ENCODE measurements around the gene MUC5AC.
"Not testable (repeated sequence)": the region's sequence is repeated elsewhere in the genome, so short reads cannot be mapped to it uniquely, and the experiment has no call there.

The MUC5AC gene

GRCh38 chr11:1237128-1237580 is 79.4 kb downstream of the MUC5AC start:
- DNase-seq (ENCODE audit: low read depth), result no peak

DNA sequence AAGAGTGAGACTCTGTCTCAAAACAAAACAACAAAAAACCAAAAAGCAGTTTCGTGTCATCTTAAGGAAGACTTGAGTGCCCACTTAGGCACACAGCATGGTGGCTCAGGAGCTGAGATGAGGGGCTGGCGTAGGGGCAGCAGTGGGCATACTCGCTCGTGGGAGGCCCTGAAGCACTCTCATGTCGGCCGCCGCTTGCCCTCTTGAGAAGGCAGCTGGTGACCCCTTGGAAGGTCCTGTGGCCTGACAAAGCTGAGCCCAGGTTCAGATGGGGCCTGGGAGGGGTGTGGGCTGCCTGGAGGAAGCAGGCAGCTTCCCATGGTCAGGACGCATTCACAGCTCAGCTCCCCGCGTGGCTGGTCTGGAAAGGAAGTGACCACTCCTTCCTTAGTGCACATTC is 80.1 kb downstream of the MUC5AC start:
- no peak for DNase-seq (ENCODE audit: low read depth)

DNA sequence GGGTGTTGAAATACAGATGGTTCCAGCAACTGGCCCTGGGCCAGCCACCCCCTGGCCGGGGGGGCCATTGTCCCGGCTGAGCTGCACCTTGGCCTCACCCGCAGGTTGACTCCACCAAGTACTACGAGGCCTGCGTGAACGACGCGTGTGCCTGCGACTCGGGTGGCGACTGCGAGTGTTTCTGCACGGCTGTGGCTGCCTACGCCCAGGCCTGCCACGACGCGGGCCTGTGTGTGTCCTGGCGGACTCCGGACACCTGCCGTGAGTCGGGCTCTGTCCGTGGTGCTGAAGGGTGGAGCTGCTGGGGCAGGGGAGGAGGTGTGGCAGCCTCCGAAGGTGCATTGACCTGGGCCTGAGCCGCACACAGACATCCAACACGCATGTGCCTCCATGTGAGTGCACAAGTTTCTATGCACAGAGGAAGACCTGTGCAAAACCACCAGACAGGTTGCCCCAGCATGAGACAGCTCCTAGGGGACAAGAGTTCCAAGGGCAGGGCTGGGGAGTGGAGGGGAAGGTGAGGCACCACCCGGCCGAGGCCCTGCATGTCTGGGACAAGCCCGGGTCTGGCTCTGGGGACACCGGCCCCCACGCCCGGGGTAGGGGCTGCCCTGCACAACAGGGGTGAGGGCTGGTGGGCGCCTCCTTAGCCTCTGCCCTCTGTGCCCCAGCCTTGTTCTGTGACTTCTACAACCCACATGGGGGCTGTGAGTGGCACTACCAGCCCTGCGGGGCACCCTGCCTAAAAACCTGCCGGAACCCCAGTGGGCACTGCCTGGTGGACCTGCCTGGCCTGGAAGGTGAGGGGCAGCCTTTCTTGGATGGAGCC is 81.2 kb downstream of the MUC5AC start:
- DNase-seq (ENCODE audit: low read depth), result no peak

- no peak for DNase-seq (ENCODE audit: low read depth)
Observed at GRCh38 chr11:1239596-1240205, 81.9 kb downstream of the MUC5AC start.

DNA sequence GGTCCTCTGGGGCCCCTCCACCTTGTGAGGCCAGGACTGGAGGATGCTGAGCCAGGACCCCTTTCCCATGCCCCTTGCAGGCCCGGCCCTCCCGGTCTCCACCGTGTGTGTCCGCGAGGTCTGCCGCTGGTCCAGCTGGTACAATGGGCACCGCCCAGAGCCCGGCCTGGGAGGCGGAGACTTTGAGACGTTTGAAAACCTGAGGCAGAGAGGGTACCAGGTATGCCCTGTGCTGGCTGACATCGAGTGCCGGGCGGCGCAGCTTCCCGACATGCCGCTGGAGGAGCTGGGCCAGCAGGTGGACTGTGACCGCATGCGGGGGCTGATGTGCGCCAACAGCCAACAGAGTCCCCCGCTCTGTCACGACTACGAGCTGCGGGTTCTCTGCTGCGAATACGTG is 83.0 kb downstream of the MUC5AC start:
- DNase-seq (ENCODE audit: low read depth), result no peak

DNA sequence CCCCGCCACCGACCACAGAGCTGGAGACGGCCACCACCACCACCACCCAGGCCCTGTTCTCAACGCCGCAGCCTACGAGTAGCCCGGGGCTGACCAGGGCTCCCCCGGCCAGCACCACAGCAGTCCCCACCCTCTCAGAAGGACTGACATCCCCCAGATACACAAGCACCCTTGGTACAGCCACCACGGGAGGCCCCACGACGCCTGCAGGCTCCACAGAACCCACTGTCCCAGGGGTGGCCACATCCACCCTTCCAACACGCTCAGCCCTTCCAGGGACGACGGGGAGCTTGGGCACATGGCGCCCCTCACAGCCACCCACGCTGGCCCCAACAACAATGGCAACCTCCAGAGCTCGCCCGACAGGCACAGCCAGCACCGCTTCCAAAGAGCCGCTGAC is 84.0 kb downstream of the MUC5AC start:
- no peak for DNase-seq (ENCODE audit: low read depth)

DNA sequence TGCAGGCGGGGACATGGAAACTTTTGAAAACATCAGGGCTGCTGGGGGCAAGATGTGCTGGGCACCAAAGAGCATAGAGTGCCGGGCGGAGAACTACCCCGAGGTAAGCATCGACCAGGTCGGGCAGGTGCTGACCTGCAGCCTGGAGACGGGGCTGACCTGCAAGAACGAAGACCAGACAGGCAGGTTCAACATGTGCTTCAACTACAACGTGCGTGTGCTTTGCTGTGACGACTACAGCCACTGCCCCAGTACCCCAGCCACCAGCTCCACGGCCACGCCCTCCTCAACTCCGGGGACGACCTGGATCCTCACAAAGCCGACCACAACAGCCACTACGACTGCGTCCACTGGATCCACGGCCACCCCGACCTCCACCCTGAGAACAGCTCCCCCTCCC is 84.5 kb downstream of the MUC5AC start:
- no peak for DNase-seq (ENCODE audit: low read depth)

GRCh38 chr11:1242751-1243150 is 85.0 kb downstream of the MUC5AC start:
- DNase-seq (ENCODE audit: low read depth), result not testable (repeated sequence)

- not testable (repeated sequence) for DNase-seq (ENCODE audit: low read depth)
Observed at GRCh38 chr11:1243521-1243920, 85.8 kb downstream of the MUC5AC start.

DNA sequence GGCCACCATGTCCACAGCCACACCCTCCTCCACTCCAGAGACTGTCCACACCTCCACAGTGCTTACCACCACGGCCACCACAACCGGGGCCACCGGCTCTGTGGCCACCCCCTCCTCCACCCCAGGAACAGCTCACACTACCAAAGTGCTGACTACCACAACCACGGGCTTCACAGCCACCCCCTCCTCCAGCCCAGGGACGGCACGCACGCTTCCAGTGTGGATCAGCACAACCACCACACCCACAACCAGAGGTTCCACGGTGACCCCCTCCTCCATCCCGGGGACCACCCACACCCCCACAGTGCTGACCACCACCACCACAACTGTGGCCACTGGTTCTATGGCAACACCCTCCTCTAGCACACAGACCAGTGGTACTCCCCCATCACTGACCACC is 86.8 kb downstream of the MUC5AC start:
- DNase-seq (ENCODE audit: low read depth), result not testable (repeated sequence)

GRCh38 chr11:1245717-1246116 is 88.0 kb downstream of the MUC5AC start:
- DNase-seq (ENCODE audit: low read depth), result not testable (repeated sequence)

DNA sequence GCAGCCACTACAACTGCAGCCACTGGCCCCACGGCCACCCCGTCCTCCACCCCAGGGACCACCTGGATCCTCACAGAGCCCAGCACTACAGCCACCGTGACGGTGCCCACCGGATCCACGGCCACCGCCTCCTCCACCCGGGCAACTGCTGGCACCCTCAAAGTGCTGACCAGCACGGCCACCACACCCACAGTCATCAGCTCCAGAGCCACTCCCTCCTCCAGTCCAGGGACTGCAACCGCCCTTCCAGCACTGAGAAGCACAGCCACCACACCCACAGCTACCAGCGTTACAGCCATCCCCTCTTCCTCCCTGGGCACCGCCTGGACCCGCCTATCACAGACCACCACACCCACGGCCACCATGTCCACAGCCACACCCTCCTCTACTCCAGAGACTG is 88.5 kb downstream of the MUC5AC start:
- not testable (repeated sequence) for DNase-seq (ENCODE audit: low read depth)

- not testable (repeated sequence) for DNase-seq (ENCODE audit: low read depth)
Observed at GRCh38 chr11:1247026-1247425, 89.3 kb downstream of the MUC5AC start.

DNA sequence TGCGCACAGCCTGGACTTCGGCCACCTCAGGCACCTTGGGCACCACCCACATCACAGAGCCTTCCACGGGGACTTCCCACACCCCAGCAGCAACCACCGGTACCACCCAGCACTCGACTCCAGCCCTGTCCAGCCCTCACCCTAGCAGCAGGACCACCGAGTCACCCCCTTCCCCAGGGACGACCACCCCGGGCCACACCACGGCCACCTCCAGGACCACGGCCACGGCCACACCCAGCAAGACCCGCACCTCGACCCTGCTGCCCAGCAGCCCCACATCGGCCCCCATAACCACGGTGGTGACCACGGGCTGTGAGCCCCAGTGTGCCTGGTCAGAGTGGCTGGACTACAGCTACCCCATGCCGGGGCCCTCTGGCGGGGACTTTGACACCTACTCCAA is 91.2 kb downstream of the MUC5AC start:
- not testable (repeated sequence) for DNase-seq (ENCODE audit: low read depth)

DNA sequence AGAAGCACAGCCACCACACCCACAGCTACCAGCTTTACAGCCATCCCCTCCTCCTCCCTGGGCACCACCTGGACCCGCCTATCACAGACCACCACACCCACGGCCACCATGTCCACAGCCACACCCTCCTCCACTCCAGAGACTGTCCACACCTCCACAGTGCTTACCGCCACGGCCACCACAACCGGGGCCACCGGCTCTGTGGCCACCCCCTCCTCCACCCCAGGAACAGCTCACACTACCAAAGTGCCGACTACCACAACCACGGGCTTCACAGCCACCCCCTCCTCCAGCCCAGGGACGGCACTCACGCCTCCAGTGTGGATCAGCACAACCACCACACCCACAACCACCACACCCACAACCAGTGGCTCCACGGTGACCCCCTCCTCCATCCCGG is 92.7 kb downstream of the MUC5AC start:
- not testable (repeated sequence) for DNase-seq (ENCODE audit: low read depth)
